ENCODE data around the gene C1orf35. TPM values are rescaled to one million over a fixed set of nuclear protein-coding genes. Genes with fewer than 3 reads are reported as not detected.
A peak's percentile ranks its signal among the peaks of the same experiment; 100 is the strongest.

The C1orf35 gene
- total and polyA plus RNA-seq, 9 of the 15 experiments (the other 6 are each of a cell fraction or from before 2014, with no cell fraction given) = 3.2 to 48.7 (median 12.5) TPM

- TF ChIP-seq ZBTB40 (IDR thresholded peaks at IDR 0.05) = 0 out of 2 replicates have a peak, but pooled peaks have one; percentile 9
- TF ChIP-seq ZBTB40 (CRISPR knock-in tag; IDR thresholded peaks at IDR 0.05) = 0 out of 2 replicates have a peak, but pooled peaks have one; percentile 4
- TF ChIP-seq SRF (CRISPR knock-in tag; IDR thresholded peaks at IDR 0.05) = no peak
- 0 out of 2 replicates have a peak, but pooled peaks have one; percentile 38 for TF ChIP-seq FOXJ2 (tag; IDR thresholded peaks at IDR 0.05)
- no peak for TF ChIP-seq XRCC3 (IDR thresholded peaks at IDR 0.05)
- TF ChIP-seq ZNF232 (CRISPR knock-in tag; IDR thresholded peaks at IDR 0.05) = 0 out of 2 replicates have a peak, but pooled peaks have one; percentile 0
- 0 out of 2 replicates have a peak, but pooled peaks have one; percentile 27 for TF ChIP-seq ZNF407 (IDR thresholded peaks at IDR 0.05; ENCODE audit: low read depth)
- peak; percentile 61 for TF ChIP-seq ZNF316 (IDR thresholded peaks at IDR 0.05)
Measured at GRCh38 chr1:228083871-228084278, 19.2 kb downstream of the C1orf35 start (continued).
